Astrocyte (in vitro differentiated cells and primary cell): ENCODE data around the gene EEF1AKMT3. TPM values are rescaled to one million over a fixed set of nuclear protein-coding genes. Genes with fewer than 3 reads are reported as not detected.

Experiments used
- DNase-seq: peaks from one replicate; pipeline ENCODE4 v3.0.0-alpha.2; 2010; ENCODE audit warnings: low read depth
- FAIRE-seq: peaks from 2 replicates; lab custom pipeline; 2011; peaks lifted over from hg19 to GRCh38; lab: Jason Lieb, UNC
- H2AFZ ChIP-seq: 2 replicates; pipeline ENCODE4 v1.6.0; 2012; ENCODE audit warnings: low read depth, low read length, inconsistent platforms
- H3K27ac ChIP-seq: 2 replicates; pipeline ENCODE4 v1.5.1; 2011; ENCODE audit warnings: low read depth, low read length, inconsistent platforms
- H3K27me3 ChIP-seq: 2 replicates; pipeline ENCODE4 v1.6.0; 2011; ENCODE audit warnings: low read length, inconsistent platforms; ENCODE audit not compliant: insufficient read depth
- H3K36me3 ChIP-seq: 2 replicates; pipeline ENCODE4 v1.5.1; 2011; ENCODE audit warnings: low read length, inconsistent platforms; ENCODE audit not compliant: insufficient read depth
- H3K4me1 ChIP-seq: 2 replicates; pipeline ENCODE4 v1.5.1; 2011; ENCODE audit warnings: low read length, inconsistent platforms; ENCODE audit not compliant: insufficient read depth
- H3K4me2 ChIP-seq: 2 replicates; pipeline ENCODE4 v1.6.0; 2012; ENCODE audit warnings: low read length, inconsistent platforms
- H3K4me3 ChIP-seq: 2 replicates; pipeline ENCODE4 v1.5.1; 2011; ENCODE audit warnings: low read depth, mild to moderate bottlenecking, low read length, inconsistent platforms; ENCODE audit not compliant: insufficient read depth
- H3K79me2 ChIP-seq: 2 replicates; pipeline ENCODE4 v1.6.0; 2012; ENCODE audit warnings: mild to moderate bottlenecking, low read length, inconsistent platforms; ENCODE audit not compliant: insufficient read depth
- H3K9ac ChIP-seq: 2 replicates; pipeline ENCODE4 v1.6.0; 2012; ENCODE audit warnings: mild to moderate bottlenecking, low read length, inconsistent platforms
- H3K9me3 ChIP-seq: 2 replicates; pipeline ENCODE4 v1.5.1; 2012; ENCODE audit warnings: low read depth, mild to moderate bottlenecking, low read length, inconsistent platforms; ENCODE audit not compliant: insufficient read depth
- H4K20me1 ChIP-seq: 2 replicates; pipeline ENCODE4 v1.6.0; 2012; ENCODE audit warnings: low read length, inconsistent platforms; ENCODE audit not compliant: insufficient read depth
- H3K27ac Mint-ChIP-seq: one replicate; pipeline ENCODE4 v1.8.0; 2021; ENCODE audit warnings: mild to moderate bottlenecking, mixed read lengths; ENCODE audit not compliant: unreplicated experiment
- H3K27me3 Mint-ChIP-seq: one replicate; pipeline ENCODE4 v1.8.0; 2021; ENCODE audit warnings: low read depth, mixed read lengths; ENCODE audit not compliant: unreplicated experiment
- H3K36me3 Mint-ChIP-seq: one replicate; pipeline ENCODE4 v1.8.0; 2021; ENCODE audit warnings: low read depth, mixed read lengths; ENCODE audit not compliant: unreplicated experiment
- H3K4me1 Mint-ChIP-seq: one replicate; pipeline ENCODE4 v1.8.0; 2021; ENCODE audit warnings: low read depth, mixed read lengths; ENCODE audit not compliant: unreplicated experiment
- H3K4me3 Mint-ChIP-seq: one replicate; pipeline ENCODE4 v1.8.0; 2021; ENCODE audit warnings: mild to moderate bottlenecking, moderate library complexity, mixed read lengths; ENCODE audit not compliant: unreplicated experiment
- H3K9me3 Mint-ChIP-seq: one replicate; pipeline ENCODE4 v1.8.0; 2021; ENCODE audit warnings: mild to moderate bottlenecking, mixed read lengths; ENCODE audit not compliant: unreplicated experiment
- CTCF ChIP-seq: IDR thresholded peaks from 2 replicates; pipeline ENCODE4 v1.5.1; 2011; ENCODE audit warnings: low read depth, mild to moderate bottlenecking, inconsistent platforms, low read length, moderate library complexity; ENCODE audit not compliant: insufficient read depth
- EZH2 ChIP-seq: IDR thresholded peaks from 2 replicates; pipeline ENCODE4 v1.6.1; 2012; ENCODE audit warnings: mild to moderate bottlenecking, low read length, inconsistent platforms; ENCODE audit not compliant: insufficient read depth
- total RNA-seq: library from RNA; stranded (reverse); gene quantifications from 2 replicates; pipeline ENCODE4 v1.2.1, GENCODE V29; 2021

The EEF1AKMT3 gene
- total RNA-seq, 1 donor from 2014 or later: 8.1 TPM

GRCh38 chr12:57760347-57760982 lies 11.9 kb upstream of the EEF1AKMT3 start:
- Histone ChIP-seq H3K9me3 (no peaks in the 10 kb centered on the region), H3K27ac (no peak overlapping the region), H3K9ac (no peak overlapping the region), H3K4me1 (peaks cover 9% of the 10 kb centered on the region), H3K27me3 (peaks cover 28% of the 10 kb centered on the region), H4K20me1 (peaks cover 13% of the 10 kb centered on the region), H3K36me3 (no peaks in the 10 kb centered on the region), H3K4me2 (no peak overlapping the region), H3K79me2 (no peaks in the 10 kb centered on the region), H3K4me3 (no peak overlapping the region), H2AFZ (no peak overlapping the region)
- peaks cover 34% of the 10 kb centered on the region for H3K27me3 Mint-ChIP-seq
- TF ChIP-seq EZH2 (no peak), CTCF (no peak)
- no peak overlapping the region for H3K27ac Mint-ChIP-seq
- H3K9me3 Mint-ChIP-seq: no peaks in the 10 kb centered on the region
- H3K4me3 Mint-ChIP-seq: no peak overlapping the region
- DNase-seq: no peak
- H3K4me1 Mint-ChIP-seq: peaks cover 2% of the 10 kb centered on the region
- peaks cover 19% of the 10 kb centered on the region for H3K36me3 Mint-ChIP-seq
- no peak for FAIRE-seq

- H4K20me1 ChIP-seq: peaks cover 13% of the 10 kb centered on the region
- no peak overlapping the region for H3K27ac Mint-ChIP-seq
- peaks cover 19% of the 10 kb centered on the region for H3K4me1 ChIP-seq
- peaks cover 40% of the 10 kb centered on the region for H3K27me3 Mint-ChIP-seq
- H3K27me3 ChIP-seq: peaks cover 32% of the 10 kb centered on the region
- no peak for FAIRE-seq
- no peaks in the 10 kb centered on the region for H3K79me2 ChIP-seq
- no peak overlapping the region for H3K4me3 Mint-ChIP-seq
- no peak overlapping the region for H3K4me2 ChIP-seq
- H2AFZ ChIP-seq: no peak overlapping the region
- no peak for TF ChIP-seq EZH2
- no peaks in the 10 kb centered on the region for H3K9me3 Mint-ChIP-seq
- no peak for DNase-seq
- H3K36me3 Mint-ChIP-seq: peaks cover 19% of the 10 kb centered on the region
- no peak overlapping the region for H3K27ac ChIP-seq
- no peak overlapping the region for H3K4me3 ChIP-seq
- H3K36me3 ChIP-seq: no peaks in the 10 kb centered on the region
- no peak overlapping the region for H3K9ac ChIP-seq
- H3K9me3 ChIP-seq: no peaks in the 10 kb centered on the region
- peaks cover 6% of the 10 kb centered on the region for H3K4me1 Mint-ChIP-seq
Measured at GRCh38 chr12:57761391-57761998, 10.9 kb upstream of the EEF1AKMT3 start.

GRCh38 chr12:57762463-57762862 lies 10.0 kb upstream of the EEF1AKMT3 start:
- no peaks in the 10 kb centered on the region for H3K79me2 ChIP-seq
- peaks cover 36% of the 10 kb centered on the region for H3K27me3 ChIP-seq
- H4K20me1 ChIP-seq: peaks cover 10% of the 10 kb centered on the region
- TF ChIP-seq EZH2: no peak
- TF ChIP-seq CTCF: no peak
- no peak overlapping the region for H3K4me2 ChIP-seq
- Mint-ChIP-seq H3K27ac (no peak overlapping the region), H3K4me1 (peaks cover 5% of the 10 kb centered on the region), H3K36me3 (peaks cover 19% of the 10 kb centered on the region), H3K4me3 (no peak overlapping the region), H3K9me3 (no peaks in the 10 kb centered on the region), H3K27me3 (peaks cover 49% of the 10 kb centered on the region)
- H3K9me3 ChIP-seq: no peaks in the 10 kb centered on the region
- DNase-seq (no peak), FAIRE-seq (no peak)
- H3K9ac ChIP-seq: no peak overlapping the region
- peaks cover 26% of the 10 kb centered on the region for H3K4me1 ChIP-seq
- no peak overlapping the region for H2AFZ ChIP-seq
- no peak overlapping the region for H3K4me3 ChIP-seq
- H3K36me3 ChIP-seq: no peaks in the 10 kb centered on the region
- no peak overlapping the region for H3K27ac ChIP-seq
